NCI-H345 (cell line): ENCODE results near the gene ADCY3.

Experiments
- DNase-seq: peaks from one replicate; lab custom pipeline; 2025; lab: John Stamatoyannopoulos, UW

Gene ADCY3

DNA sequence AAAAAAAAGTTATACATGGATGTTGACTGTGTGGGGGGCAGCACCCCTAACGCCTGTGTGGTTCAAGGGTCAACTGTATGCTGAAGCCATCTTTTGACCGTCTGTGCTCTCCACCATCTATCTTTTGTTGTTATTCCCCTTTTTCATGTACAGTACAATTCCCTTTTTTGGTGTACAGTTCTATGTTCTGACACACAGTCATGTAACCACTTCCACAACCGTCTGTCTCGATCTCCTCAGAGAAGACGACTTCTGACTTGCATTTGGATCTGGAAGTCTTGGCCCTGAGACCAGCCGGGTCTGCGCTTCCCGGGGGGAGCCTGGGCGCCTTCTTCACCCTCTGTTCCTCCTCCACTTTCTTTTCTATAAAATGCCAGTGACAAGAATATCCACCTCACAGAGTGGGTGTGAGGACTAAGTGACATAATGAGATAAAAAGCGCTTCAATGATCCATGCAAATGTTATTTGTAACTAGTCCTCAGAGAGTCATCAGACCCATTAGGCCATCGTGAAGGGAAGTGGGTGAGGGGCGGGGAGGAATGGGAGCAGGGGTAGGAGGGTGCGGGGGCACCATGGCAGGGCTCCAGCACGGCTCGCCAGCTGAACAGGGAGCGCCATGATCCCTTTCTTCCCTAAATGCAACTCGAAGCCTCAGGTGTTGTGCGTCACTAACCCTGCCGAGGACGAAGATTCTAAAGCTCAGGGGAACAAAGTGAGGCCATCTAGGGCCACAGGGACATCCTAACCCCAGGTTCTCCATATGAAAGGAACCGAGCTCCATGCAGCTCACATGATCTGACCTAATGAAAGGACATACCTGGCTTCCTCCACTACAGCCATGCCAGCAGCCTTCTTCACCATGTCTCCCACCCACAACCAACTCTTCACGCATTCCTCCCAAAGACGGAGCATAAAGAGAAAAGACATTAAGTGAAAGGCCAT is 16.6 kb downstream of the ADCY3 start:
- DNase-seq = no peak

DNA sequence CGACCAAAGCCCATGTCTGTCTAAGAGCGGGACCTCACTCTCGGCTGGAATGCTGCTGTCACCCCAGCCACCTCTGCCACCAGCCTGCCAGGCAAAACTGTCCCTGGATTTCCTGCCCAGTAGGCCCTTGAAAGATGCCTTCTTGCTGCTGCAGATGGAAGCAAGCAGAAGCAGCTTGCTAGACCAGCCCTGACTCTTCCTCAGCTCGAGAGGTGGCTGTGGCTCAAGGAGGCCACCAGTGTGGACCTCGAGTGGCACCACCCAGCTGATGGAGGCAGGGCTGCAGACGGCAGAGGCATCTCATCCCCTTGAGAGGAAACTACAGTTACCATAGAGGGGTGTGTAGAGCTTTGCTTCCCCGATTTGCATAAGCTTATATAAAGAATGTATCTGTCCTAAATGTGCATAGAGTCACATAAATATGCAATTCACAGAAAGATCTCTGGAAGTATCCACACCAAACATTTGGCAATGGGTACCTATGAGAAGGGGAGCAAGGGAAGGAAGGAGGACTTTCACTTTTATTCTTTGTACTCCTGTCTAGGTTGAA is 20.6 kb downstream of the ADCY3 start:
- DNase-seq = no peak

DNA sequence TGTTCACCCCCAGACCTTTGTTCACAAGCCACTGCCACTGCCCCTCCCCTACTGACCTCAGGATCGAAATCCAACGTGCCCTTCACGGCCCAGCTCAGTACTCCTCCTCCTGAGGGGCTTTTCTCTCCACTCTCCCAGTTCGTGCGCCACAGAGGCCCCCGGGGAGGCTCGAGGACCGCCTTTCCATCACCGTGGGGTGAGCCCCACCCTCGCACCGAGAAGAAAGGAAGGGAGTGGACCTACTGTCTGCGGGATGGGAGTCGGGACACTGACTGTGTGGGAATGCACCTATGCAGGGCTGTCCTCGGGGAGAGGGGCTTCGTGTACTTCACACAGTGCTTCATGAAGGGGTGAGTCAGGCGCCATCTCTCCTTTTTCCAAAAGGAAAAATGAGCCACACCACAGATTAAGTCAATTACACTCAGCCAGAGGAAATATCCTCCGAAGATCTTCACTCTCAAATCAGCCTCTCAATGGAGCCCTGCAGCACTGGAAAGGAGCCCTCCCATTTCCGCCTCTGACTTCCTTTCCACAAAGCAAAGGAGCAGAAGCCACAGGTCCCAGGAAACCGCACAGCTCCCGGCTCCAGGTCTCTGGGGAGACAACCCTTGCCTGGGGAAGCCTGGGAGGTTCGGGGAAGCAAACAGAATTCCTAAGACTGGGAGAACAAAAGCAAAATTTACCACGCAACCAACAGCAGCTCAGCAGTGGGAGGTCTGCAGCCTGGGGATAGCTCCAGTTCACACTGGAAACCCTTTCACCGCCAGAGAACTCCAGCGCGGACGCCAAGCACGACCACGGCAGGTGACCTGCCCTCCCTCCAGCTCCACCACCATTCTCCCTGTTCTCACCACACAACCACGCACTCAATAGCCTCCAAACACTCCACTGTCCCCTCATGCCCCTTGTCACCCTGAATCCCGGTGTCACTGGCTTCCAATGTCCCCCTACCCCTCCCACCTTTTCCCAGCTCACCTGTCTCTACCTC is 21.6 kb downstream of the ADCY3 start:
- no peak for DNase-seq

DNA sequence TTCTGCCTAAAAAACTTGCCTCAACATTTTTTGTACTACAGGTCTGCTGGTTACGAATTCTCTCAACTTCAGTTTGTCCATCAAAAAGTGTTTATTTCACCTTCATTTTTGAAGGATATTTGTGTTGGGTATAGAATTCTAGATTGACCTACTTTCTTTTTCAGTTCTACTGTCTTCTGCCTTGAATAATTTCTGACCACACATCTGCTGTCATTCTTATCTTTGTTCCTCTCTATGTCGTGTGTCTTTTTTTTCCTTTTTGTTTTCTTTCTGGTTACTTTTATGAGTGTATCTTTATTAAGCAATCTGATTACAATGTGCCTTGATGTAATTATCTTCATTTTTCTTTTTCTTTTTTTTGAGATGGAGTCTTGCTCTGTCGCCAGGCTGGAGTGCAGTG is 25.3 kb downstream of the ADCY3 start:
- DNase-seq = no peak

DNA sequence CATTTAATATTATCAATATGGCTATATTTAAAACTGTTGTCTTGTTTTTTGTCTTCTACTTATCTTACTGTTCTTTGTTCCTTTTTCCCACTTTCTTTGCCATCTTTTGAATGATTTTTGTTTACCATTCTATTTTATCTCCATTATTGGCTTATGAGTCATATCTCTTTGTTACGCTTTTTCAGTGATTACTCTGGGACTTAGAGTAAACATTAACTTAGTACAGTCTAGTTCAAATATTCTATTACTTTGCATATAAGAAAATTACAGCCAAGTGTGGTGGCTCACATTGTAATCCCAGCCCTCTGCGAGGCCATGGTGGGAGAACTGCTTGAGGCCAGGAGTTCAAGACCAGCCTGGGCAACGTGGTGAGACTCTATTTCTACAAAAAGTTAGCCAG is 26.1 kb downstream of the ADCY3 start:
- DNase-seq = no peak

DNA sequence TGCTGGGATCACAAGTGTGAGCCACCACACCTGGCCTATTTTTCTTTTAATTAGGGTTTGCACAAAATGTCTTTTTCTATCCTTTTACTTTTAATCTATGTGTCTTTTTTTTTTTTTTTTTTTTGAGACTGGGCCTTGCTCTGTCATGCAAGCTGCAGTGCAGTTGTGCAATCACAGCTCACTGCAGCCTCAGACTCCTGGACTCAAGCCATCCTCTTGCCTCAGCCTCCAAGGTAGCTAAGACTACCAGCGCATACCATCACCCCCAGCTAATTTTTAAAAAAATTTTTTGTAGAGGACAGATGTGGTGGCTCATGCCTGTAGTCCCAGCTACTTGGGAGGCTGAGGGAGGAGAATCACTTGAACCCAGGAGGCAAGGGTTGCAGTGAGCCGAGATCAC is 27.1 kb downstream of the ADCY3 start:
- no peak for DNase-seq

DNA sequence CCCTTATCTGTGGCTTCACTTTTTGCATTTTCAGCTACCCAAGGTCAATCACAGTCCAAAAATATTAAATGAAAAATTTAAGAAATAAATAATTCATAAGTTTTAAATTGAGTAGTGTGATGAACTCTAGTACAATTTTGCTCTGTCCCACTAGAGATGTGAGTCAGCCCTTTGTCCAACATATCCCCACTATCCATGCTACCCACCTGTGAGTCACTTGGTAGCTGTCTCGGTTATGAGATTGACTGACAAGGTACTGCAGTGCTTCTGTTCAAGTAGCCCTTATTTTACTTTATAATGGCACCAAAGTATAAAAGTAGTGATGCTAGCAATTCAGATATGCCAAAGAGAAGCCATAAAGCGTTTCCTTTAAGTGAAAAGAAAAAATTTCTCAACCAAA is 28.8 kb downstream of the ADCY3 start:
- no peak for DNase-seq

DNA sequence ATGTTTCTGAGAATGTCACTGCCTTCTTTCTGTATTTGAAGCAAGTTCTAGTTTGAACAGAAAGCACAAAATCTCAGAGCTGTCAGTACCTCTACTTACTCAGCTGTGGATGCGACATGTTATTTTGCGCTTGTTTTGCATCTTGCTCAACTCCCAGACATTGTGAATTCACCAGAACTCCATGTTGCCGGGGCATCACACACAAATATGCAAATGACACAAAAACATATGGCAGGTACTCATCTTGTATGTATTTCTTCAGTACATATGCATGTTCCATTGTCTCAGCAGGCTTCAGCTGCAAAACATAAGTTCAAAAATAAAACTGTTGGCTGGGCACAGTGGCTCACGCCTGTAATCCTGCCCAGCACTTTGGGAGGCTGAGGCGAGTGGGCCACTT is 30.8 kb downstream of the ADCY3 start:
- no peak for DNase-seq

DNA sequence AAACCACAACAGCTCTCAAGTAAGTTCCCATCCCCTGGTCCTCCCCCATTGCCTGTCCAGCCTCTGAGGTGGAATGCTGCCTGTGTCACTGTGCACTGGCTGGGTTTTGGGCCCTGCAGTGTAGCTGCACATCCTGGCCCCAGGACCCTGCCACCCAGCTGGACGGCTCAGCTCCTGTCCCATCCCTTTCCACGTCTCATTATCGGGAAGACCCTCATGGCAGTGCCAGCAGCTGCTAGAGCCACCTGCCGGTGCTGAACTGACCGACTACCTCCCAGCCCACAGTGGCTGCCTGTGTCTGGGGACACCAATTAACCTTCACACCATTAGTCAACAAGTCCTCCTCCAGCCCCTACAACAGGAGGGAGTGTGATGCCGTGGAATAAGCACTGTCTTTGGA is 31.9 kb downstream of the ADCY3 start:
- DNase-seq = no peak

DNA sequence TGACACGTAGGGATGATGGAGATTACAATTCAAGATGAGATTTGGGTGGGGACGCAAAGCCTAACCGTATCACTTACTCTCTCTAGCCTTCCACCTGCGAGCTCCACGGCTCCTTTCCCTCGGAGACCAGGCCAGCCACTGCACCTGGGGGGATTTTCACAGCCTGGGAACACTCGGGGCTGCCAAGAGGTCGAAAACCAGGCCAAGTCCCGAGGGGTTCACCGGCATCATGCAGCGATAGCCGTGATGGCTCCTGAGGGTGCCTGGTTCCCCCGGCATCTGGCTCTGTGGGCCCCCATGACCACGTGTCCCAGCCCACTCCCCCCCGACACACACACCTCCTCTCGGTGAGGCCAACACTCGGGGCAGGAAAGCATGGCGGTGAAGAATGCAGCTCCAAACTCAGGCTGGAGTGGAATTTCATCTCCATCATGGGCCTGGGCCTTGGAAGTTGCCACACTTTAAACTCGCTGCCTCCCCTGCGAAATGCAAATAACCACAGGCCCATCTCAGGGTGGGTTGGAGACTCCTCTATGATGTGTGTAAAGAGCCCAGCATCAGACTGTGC is 32.6 kb downstream of the ADCY3 start:
- no peak for DNase-seq

DNA sequence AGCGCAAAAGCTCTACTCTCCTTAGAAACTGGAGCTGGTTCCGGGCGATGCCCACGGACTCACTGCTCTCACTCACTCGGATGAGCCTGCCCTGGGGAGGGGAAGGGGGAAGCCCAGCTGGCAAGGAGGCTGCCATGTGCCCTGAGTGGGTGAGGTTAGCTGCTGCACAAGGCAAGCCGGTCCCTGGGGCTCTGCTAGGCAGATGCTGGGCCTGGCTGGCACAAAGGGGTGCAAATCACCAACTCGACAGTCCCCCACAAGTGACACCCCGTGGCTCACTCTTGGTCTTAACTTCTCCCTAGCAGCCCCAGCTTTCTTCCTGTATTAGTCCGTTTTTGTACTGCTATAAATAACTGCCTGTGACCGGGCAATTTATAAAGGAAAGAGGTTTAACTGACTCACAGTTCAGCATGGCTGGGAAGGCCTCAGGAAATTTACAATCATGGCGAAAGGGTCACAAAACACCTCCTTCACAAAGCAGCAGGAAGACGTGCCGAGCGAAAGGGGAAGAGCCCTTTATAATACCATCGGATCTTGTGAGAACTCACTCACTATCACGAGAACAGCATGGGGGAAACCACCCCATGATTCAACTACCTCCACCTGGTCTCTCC is 33.2 kb downstream of the ADCY3 start:
- DNase-seq = no peak

DNA sequence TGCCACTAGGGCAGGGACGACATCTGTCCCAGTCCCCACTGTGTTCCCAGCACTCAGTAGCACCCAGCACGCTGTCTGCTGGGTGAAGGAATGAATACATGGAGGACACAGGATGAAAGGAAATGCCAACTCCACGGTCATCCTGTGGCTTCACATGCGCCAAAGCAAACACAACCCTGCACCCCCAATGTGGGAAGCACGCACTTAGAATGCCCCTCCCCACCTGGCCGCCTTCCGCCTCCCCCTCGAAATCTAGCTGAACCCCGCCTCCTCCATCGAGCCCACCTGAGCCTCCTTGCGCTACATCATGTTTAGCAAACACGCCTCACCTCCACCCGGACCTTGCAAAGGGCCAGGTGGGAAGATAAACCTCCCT is 33.9 kb downstream of the ADCY3 start:
- DNase-seq = no peak

DNA sequence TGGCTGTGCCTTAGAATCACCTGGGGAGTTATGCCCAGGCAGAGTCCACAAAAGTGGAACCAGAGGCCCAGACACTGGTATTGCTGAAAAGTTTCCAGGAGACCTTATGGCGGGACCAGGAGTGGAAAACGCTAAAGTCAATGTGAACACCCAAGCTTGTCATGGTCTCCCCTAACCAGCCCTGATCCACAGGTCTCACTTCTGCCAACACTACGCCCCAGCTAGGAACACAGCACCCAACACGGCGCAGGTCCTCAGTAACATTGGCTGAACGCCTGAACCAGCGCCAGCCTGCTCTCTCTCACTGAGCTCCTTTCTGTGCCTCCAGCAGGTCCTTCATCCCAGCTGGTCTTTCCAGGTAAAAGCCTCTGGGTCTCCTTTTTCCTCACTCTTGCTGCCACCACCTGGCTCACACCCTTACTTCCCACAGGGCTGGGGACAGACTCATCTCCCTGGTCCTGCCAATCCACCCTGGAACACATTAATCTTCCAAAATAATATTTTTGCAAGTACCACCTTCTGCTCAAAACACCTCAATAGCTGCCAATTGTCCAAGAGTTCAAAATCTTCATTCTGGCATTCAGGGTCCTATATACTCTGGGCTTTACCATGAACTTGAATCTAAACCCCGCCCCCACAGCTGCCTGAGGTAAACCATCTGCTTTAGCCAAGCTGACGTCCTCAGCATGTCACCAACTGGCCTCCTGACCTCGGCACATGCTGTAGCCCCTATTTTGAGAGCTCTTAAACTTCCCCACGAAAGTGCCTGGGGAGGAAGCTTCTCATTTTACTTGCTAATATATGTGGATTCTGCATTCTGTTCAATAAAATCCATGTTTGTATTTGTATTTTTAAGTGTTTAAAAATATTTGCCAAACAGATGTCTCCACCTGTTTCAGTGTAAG is 34.6 kb downstream of the ADCY3 start:
- DNase-seq = peak; percentile 17

DNA sequence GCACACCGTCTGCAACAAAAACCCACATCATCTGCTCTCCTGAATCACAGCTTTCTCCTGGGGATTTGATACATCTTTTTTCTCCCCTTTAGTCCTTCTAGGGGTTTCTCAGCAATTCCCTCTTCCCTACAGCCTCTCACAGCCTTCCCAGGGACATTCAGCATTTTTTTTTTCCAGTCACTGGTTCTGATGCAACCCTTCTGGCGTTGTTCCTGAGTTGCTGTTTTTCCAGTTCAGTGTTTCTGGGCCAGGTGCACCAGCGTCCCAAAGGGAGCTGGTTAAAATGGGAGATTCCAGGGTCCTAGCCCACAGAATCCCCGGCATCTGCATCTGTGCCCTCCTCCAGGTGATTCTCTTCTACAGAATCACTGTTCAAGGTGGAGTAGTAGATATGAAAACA is 36.1 kb downstream of the ADCY3 start:
- DNase-seq = no peak

DNA sequence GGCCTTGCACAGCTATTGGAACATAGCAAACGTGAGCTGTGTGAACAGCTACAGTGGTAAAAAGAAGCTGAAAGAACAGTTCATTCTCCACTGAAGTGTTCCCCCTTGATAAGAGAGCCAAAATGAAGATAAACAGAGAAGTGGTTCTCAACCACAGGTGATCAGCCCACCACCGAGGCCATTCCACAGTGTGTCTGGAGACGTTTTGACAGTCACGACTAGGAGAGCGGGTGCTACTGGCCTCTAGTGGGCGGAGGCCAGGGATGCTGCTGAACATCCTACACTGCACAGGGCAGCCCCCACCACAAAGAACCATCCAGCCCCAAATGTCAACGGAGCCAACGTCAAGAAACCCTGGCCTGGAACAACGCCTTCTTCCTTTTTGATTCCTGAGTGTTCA is 38.4 kb downstream of the ADCY3 start:
- no peak for DNase-seq

DNA sequence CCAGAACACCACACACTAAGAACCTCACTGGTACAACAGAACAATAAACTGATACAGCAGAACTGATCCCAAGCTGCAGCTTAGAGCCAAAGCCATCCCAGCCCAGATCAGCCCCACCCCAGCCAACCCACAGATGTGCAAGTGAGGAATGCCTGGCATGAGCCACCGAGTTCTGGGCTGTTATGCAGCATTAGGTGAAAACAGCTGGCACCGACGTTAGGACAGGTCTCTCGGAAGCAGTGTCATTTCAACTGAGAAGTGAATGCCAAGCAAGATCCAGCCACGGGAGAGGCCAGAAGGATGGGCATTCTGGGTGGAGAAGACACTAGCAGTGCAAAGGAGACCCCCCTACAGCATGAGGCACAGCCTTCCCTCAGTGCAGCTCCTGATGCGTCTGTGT is 38.9 kb downstream of the ADCY3 start:
- no peak for DNase-seq

DNA sequence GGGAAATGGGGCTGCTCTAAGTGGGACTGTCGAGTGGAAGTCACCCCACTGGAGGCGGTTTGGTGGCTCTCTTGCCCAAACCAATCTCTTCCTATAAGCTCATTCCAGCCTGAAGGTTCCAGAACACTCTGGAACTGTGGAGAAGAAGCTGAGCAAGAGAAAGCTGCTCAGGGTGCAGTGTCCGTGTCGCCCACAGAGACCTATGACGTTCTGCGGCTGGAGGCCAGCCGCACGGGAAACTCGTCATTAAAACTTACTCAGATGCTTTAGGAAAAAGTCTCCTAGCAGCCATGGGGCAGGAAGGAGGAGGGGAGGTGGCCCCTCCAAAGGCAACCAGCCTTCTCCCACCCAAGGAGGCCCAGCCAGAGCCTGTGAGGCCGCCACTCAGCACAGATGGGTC is 41.7 kb downstream of the ADCY3 start:
- DNase-seq = no peak

DNA sequence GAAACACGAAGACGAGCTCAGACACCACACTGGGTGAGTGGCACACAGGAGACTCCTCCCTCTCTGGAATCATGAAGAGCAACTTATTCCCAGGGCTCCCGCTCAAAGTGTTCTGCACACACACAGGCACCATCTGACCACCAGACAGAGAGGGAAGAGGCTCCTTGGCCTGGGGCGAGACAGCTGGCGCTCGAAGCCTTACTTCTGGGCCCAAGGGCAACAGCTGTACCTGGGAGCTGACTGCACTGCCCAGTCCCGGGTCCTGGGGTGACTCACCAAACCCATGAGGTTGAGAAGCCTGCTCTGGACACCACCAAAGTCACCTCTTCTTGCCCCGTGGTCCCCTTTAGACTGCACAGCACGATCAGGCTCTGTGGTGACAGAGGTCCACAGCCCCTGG is 42.4 kb downstream of the ADCY3 start:
- DNase-seq = no peak

DNA sequence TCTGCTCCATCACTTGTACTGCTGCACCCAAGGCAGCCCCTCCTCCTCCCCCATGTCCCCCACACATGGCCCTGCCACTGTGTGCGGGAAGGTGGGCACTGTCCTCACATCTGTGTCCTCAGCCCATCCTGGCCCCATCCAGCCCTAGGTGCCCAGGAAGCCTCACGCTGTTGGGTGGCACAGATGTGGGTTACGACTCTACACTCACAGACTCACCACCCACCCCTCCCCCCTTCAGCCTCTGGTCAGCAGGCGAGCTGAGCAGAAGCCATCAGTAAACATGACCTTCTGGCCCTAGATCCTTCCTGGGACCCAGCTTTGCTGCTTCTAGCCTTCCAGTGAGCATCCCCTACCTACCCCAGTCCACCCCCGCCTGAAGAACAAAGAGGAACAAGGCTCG is 43.0 kb downstream of the ADCY3 start:
- DNase-seq = no peak

DNA sequence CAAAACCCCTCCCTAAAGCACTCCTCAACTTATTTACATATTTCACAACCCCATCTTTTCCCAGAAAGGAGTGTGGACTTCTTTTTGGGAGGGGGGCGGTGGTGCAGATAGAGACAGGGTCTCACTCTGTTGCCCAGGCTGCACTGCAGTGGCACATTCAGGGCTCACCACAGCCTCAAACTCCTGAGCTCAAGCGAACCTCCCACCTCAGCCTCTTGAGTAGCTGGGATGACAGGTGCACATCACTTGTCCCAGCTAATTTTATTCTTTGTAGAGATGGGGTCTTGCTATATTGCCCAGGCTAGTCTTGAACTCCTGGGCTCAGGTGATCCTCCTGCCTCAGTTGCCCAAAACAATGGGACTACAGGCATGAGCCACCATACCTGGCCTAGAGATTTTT is 44.1 kb downstream of the ADCY3 start:
- DNase-seq = no peak

DNA sequence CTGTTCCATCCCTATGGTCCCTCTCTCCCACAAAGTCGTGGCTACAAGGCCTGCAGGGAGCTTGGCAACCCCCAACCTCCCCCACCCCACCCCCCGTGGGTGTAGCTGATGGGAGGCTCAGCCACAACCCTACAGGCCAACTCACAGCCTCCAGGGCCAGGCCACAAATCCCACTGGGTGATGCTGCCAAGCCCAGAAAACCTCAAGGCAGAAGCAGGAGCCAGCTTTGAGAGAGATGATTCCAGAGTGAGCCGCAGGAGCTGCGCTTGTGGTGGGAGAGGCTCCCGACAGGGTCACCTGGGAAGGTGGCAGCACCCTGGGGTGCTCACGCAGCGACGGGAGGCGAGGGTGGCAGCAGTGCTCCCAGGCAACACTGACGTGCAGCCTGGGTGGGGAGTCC is 44.8 kb downstream of the ADCY3 start:
- no peak for DNase-seq
